DMS 273 (cell line): ENCODE measurements around the gene RIN3.

Source experiments
- DNase-seq: peaks from one replicate; lab custom pipeline; 2025; ENCODE audit not compliant: unreplicated experiment; lab: John Stamatoyannopoulos, UW

Gene RIN3

GRCh38 chr14:92684801-92685560 lies 171.4 kb downstream of the RIN3 start:
- DNase-seq, result no peak

- no peak for DNase-seq
Observed at GRCh38 chr14:92685784-92686355, 172.3 kb downstream of the RIN3 start.

- no peak for DNase-seq
Observed at GRCh38 chr14:92686411-92686899, 172.9 kb downstream of the RIN3 start.

GRCh38 chr14:92686900-92687427 lies 173.4 kb downstream of the RIN3 start:
- DNase-seq, result peak; percentile 92

DNA sequence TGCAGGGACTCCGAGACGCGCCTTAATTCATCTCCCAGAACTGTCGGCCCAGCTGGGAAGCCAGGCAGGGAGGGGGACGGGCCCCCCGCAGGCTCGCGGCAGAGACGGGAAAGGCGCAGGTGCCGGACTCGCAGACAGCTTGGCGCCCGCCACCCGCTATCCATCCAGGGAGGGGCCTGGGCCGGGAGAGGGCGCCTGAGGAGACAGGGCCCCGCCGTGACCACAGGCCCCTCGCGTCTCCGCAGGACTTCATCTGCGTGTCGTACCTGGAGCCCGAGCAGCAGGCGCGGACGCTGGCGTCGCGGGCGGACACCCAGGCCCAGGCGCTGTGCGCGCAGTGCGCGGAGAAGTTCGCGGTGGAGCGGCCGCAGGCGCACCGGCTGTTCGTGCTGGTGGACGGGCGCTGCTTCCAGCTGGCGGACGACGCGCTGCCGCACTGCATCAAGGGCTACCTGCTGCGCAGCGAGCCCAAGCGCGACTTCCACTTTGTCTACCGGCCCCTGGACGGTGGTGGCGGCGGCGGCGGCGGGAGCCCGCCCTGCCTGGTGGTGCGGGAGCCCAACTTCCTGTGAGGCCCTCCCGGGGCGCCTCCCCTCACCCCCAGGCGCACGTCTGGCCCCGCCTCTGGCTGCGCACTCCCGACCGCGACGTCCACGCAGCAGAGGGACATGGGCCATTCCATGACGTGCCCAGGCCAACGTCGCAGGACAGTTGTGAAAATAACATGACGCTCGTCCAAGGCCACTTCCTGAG lies 174.3 kb downstream of the RIN3 start:
- peak; percentile 84 for DNase-seq

DNA sequence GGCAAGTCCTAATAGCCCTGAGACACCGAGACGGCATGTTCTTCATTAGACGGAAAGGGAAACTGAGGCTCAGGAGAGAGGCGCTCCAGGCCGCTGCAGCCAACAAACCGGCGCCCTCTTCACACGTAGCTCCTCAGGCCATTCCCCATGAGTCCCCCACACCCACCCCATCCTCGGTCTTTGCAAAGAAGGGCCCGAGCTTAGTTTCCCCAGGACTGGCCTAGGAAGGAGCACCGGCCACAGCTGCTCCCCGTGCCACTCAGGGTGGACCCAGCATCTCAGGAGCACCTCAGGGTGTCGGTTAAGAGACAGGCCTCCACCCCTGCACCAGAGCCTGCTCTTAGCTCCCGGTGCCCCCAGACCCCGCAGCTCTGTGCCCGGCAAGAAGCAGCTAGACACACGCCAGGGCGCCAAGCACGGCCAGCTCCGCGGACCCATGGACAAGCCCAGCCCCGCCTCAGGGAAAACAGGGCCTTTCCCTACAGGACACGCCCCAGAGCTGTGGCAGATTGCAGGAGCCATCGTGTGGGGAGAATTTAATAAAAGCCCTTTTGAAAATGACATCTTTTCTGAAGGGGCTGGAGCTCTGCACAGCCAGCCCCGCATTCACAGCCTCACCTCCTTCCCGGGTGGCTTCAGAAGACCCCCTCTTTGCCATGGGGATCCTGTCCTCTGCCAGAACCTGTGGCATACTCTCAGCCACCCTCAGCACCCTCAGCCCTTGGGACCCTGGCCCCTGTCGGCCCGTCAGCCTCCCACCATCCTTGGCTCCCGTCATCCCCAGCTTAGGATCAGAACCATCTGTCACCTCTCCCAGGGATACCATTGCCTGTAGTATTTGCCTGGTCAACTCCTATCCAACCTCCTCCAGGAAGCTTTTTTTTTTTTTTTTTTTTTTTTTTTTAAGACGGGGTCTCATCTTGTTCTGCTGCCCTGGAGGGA lies 175.1 kb downstream of the RIN3 start:
- peak; percentile 74 for DNase-seq

DNA sequence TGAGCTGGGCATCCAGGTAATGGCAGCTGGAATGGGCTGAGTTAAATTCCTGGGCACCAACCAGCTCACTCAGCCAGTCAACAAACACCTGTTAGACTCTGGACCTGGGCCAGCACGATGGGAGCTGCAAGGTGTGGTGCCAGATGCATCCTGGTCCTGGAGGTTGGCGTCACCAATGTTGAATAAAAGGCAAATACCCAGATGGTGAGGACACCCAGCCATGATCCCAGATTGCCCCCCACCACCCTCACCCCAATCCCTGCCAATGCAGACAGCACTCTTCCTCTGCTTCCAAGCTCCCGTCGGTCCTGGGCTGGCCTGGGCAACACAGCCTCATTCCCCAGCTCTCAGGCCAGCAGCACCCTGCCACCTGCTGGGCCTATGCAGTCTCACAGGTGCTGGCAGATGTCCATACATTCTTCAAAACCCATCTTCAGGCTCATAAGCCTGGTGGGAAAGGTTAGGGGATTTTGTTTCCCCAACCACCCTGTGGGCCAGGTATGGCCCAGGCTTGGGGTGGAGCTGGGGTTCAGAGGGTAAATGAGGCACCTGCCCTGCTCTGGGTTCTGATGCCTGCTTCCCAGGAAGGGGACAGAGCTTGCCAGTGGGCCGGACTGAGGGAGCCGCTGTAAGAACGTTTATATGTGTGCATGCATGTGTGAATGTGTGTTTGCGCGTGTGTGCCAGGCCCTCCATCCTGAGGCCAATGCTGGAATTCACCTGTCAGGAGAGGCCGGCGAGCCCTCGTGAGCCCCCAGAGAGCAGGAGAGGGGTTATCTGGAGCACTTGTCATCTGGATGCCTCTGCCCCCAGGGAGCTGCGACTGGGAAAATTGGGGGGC lies 176.8 kb downstream of the RIN3 start:
- DNase-seq, result peak; percentile 85

DNA sequence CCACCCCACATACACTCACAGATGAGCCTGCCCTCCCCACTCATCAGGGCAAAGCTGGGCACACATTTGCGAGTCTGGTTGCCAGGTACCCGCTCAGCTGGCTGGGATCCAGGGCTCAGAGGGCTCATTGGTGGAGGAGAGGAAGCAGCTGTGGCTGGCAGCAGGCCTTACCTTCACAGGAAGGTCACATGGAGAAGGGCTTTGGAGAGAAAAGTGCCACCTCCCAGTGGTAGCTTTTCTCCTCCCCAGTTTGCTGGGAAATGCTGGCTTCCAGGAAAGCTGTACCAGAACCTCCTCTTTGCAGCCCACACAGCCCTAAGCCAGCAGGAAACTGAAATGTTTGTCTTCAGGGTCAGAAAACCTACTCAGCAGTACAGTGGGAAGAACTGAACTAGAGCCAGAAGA lies 179.2 kb downstream of the RIN3 start:
- peak; percentile 96 for DNase-seq

GRCh38 chr14:92693998-92694795 lies 180.6 kb downstream of the RIN3 start:
- no peak for DNase-seq

GRCh38 chr14:92694807-92695206 lies 181.2 kb downstream of the RIN3 start:
- DNase-seq, result no peak

- no peak for DNase-seq
Observed at GRCh38 chr14:92695562-92695961, 182.0 kb downstream of the RIN3 start.

DNA sequence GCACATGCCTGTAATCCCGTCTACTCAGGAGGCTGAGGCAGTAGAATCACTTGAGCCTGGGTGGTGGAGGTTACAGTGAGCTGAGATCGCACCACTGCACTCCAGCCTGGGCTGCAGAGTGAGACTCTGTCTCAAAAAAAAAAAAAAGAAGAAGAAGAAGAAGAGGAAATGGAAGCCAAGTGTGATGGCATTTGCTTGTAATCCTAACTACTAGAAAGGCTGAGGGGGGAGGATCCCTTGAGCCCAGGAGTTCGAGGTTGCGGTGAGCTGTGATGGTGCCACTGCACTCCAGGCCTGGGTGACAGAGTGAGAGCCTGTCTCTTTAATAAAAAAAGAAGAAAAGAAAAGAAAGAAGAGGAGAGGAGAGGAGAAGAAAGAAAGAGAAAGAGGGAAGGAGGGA lies 182.8 kb downstream of the RIN3 start:
- no peak for DNase-seq

DNA sequence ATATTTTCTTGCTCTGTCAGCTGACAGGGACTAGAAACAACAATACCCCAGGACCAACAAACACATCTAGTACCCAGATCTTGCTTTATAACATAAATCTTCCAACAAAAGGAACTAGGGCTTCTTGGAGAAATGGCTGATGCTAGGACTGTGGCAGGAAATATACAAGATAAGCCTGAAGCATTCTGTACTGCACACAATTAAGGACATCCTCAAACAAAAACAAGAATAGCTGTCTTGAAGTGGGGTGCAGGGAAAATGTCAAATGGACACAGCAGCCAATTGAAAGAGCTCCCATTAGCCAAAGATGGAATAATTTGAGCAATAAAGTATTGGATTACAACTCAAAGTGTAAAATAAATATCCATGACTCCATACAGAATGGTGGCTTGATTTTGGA lies 184.8 kb downstream of the RIN3 start:
- no peak for DNase-seq

DNA sequence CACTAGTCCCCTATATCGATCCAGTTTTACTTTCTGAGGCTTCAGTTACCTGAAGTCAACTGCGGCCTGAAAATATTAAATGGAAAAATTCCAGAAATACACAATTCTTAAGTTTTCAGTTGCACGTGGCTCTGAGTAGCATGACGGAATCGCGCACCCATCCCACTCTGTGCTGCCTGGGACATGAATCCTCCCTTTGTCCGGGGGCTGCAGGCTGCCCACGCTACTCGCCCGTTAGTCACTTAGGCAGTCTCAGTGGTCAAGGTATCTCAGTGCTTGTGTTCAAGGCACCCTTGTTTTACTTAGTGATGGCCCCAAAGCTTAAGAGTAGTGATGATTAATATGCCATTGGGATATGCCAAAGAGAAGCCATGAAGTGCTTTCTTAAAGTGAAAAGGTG lies 188.2 kb downstream of the RIN3 start:
- no peak for DNase-seq

GRCh38 chr14:92702441-92702918 lies 188.9 kb downstream of the RIN3 start:
- no peak for DNase-seq

DNA sequence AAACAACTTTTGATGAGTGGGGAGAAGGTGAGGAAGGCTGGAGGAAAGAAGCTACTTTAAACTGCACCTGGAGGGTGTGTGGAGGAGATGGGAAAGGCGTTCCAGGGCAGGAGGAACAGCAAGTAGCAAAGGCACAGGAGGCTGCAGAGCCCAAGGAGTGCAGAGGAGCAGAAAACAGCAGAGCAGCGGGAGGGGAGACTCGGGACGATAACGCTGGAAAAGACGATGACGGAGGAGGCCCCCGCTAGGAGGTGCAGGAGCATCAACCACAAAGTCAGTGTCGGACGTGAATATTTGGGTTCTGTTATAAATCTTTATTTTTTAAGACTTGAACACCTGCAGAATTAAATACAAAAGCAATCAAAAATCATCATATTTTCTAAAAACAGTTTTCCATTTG lies 189.9 kb downstream of the RIN3 start:
- DNase-seq, result no peak

DNA sequence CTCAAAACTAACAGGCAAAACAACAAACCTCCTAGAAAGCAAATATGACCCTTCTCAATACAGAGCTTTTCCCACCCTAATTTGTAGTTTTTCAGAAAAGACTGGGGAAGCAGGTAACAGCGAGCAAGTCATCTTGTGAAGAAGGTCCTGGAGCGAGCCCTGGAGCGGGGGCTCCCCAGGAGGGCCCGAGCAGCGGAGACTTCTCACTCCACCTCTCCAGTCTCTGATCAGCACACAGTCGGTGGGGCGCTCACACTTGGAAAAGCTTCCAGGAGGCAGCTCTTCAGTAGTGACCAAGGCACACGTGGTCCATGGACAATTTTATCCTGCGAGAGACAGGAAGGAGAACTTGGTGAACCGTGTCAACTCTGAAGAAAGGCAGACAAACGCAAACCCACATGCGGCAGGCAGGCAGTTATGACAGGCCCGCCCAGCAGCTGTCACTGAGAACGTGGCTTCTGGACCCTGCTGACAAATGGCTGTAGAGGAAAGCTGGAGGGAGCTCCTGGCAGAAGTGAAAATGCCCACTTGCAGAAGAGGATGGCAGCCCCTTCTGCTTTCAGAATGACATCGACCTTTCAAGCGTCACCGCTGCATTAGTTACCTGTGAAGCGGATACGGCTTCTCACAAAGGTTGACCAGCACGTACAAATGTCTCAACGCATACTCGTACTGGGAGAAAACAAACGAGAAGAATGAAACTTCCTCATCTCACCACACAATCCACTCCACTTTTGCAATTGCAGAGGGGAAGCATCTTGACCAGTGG lies 190.6 kb downstream of the RIN3 start:
- no peak for DNase-seq

DNA sequence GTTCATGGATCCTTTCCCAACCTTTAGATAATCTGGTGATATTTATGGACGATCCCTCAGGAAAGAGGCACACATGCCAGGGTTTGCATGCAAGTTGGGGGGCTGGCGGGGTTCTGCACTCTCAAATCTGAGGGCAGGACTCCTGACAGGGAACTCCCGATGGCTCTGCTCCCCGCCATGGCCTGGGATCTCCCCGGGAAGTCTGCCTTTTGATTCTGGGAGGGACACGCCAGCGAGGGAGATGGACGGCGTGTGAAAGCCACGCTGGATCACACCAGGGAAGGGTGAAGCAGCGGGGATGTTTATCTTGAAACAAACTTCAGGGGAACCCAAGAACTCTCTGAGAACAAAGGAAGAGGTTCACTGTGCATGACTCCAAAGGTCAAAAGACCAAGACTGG lies 191.2 kb downstream of the RIN3 start:
- no peak for DNase-seq
